OCI-M2 (cell line): ENCODE measurements around the gene TP53BP2.
A peak's percentile ranks its signal among the peaks of the same experiment; 100 is the strongest.

Source experiments
- DNase-seq: peaks from one replicate; lab custom pipeline; 2025; ENCODE audit not compliant: unreplicated experiment; lab: John Stamatoyannopoulos, UW

TP53BP2 gene

DNA sequence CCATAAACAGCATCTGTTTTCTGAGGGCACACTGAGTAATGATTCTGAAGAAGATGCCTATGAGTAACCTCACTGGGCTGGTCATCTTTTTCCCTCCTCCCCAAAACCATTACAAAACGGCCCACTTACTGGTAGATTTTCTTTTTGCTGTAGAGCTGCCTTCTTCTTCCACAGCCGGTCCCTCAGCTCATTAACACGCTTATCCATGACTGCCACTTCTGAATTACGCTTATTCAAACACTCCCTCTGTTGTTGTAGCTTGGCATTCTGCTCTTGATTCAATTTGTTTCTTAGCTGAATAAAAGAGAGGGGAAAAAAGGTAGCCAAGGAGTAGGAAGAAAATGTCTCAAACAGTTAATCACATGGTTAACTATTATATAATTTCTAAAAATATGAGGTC is 43.1 kb downstream of the TP53BP2 start:
- DNase-seq = no peak

- DNase-seq = no peak
Measured at GRCh38 chr1:223802032-223802431, 43.7 kb downstream of the TP53BP2 start.

GRCh38 chr1:223796210-223796609 is 49.5 kb downstream of the TP53BP2 start:
- DNase-seq = no peak

GRCh38 chr1:223794136-223794880 is 51.4 kb downstream of the TP53BP2 start:
- no peak for DNase-seq

DNA sequence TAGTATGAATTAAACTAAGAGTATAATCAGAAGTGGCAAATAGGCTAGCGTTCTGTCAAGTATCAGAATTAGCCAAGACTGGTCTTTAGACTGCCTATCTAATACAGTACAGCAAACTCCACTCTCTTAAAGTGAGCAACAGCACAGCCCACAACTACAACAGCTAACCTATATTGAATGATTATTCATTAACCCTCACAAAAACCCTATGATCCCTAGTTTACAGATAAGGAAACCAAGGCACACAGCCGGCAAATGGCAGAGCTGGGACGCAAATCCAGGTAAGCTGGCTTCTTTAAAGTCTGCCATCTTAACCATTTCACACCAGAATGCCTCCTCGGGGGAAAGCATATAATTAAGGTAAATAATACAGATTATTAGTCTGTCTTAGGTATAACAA is 52.0 kb downstream of the TP53BP2 start:
- DNase-seq = no peak

DNA sequence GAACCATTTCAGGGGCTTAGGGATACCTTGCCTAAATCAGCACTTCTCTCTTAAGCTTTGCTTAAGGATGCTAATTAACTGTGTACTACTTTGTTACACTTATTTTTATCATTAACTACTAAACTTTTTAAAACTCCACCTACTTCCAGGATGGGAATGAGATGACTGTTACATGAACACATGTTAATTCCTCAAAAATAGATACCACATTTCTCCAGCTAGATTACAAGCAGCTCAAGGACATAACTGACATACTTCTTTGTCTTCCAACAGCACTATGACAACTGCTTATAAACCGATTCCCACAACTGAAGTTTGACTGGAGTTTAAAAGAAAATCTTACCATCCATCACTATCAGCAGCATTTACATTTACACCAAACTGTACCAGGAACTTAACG is 53.7 kb downstream of the TP53BP2 start:
- no peak for DNase-seq

DNA sequence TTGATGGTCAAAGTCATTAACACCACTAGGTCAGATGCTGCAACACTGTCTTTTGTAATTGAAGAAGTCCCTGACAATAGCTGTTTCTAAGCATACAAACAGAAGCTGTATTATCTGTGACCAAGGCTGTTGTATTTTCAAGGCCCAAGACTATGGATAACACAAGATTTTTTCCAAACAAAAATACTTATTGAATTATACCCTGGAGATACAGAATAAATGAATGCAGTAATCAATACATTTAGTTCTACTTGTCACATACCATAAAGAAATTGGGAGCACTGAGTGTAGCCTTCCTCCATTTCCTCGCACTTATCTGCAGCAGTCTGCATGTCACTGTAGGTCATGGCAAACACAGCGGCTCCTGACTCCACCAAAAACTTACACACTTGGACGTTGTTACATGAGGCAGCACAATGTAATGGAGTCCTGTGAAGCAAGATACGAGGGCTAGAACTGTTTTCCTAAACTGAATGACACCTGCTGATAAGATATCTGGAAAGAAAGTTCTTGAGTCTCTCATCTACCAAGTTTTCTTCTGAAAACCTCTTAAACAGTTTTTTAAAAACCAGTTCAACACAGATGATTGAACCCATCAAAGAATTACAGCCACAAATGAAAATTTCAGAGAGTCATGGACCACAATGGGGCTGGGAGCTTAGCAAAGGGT is 56.9 kb downstream of the TP53BP2 start:
- DNase-seq = peak; percentile 43

DNA sequence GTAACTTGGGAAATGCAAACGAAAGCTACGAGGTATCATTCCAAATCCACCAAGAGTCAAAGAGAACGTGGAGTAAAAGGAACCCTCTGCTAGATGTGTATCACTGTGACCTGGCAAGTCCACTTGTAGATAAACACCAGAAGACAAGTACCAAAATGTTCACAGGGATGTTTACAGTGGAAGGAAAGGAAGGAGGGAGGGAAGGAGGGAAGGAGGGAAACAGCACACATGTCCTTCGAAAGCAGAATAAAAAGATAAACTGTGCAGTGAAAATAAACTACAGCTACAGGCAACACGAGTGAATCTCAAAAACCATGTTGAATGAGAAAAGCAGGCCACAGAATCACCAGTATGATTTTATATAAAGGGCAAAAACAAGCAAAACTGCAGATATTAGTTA is 59.9 kb downstream of the TP53BP2 start:
- DNase-seq = no peak

DNA sequence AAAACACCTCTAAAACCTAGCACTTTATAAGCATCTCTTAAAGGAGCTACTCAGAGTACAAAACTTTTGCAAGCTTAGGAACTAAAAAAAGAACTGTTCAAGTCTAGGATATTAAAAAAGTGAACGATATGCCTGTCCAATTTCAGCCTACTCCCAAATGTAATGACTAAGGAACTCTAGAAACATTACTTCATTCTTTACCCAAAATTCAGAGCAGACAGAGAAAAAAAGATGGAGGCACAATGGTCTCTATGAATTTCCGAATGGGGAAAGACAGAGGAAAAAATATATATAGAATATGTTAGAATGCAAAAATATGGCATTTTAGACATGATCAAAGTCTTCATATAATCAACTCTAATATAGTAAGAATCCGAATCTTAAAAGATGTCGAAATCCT is 61.2 kb downstream of the TP53BP2 start:
- no peak for DNase-seq

DNA sequence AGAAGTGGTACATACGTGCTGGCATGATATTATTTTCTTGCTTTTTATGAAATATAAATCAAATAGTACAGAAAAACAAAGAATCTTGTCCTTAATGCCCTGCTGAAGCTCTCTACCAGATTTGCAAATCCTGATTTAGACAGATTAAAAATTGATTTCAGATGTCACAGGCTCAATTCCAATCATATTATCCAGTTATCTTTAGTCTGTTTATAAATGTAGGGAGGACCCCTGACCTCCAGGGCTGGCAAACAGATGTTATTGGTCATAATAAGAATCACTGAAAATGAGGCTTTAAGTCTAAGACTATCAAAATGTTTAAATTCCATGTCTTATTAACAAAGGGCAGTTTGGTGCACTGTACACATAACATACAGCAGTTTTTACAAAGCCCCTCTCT is 62.1 kb downstream of the TP53BP2 start:
- no peak for DNase-seq

DNA sequence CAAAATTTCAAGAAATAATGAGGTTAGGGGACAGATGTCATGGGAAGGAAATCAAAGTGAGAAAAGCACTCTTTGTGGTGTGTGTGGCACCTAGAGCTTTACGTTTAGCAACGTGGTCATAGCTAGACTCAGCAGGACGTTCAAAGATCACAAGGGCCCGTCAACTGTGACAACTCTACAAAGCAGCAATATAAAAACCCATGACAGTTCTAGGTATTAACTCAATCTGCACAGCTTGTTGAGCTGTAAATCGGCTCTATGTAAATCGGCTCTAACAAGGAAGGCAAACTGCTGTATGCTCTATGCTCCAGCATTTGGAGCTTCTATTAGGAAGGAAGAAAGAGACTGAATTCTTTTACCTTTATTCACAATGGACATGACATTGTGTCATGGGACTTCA is 64.8 kb downstream of the TP53BP2 start:
- no peak for DNase-seq

DNA sequence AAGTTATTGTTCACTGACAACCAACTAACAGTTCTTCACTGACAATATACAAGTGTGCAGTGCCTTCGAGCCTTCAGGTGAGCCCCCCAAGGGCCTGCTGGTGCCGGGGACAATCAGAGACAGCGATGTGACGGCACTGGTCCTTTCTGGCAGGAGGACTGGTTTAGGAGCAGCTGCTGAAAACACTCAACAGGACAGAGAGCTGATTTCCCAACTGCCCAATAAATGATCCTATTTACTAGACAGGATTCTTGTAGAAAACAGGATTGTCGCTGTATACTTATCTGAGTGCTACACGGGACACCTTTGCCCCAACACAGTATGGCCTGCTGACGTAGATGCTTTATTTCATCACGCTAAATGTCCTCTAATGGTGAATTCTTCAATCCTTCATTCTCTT is 65.4 kb downstream of the TP53BP2 start:
- no peak for DNase-seq

DNA sequence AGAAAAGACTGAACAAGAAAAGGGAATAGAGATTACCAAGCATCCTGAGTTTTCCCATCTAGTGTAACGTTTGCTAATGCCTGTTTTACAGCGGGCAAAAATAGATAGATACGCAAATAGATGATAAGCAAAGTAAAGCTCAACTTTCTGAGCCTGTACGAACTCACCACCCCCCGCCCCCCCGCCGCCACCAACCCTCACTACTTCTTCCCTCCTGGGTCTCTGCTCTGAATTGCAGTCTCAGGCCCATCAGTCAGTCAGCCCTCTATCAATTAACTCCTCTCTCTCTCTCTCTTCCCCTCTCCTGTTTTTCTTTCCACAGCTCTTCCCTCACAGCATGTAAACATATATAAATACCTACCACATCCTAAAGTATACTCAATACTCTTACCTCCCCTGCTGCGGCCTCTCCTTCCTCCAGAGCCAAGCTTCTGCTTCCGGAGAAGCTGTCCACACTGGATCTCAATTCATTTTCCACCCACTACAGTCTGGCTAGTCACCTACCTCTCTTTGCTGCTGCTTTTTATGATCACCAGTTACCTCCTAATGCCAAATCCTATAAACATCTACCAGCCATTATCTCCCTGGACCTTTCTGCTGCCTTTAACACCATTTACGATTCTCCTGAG is 68.8 kb downstream of the TP53BP2 start:
- no peak for DNase-seq

- no peak for DNase-seq
Measured at GRCh38 chr1:223776075-223776814, 69.5 kb downstream of the TP53BP2 start.

DNA sequence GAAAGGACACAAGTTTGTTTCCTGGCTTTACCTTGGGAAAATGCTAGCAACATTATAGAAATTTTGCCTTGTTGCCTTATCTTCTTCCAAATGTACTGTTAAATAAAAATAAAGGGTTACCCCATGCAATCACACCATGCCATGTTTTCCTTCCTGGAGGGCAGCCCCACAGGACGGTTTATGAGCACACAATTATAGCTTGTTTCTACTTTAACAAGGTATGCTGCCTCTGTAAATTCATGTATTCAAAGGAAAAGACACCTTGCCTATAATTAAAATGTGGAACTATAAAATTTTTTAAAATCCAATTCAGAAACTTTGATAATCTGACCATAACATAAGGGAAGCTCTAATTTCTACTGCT is 70.1 kb downstream of the TP53BP2 start:
- no peak for DNase-seq

GRCh38 chr1:223775054-223775453 is 70.7 kb downstream of the TP53BP2 start:
- DNase-seq = no peak

- DNase-seq = no peak
Measured at GRCh38 chr1:223774134-223774814, 71.5 kb downstream of the TP53BP2 start.

DNA sequence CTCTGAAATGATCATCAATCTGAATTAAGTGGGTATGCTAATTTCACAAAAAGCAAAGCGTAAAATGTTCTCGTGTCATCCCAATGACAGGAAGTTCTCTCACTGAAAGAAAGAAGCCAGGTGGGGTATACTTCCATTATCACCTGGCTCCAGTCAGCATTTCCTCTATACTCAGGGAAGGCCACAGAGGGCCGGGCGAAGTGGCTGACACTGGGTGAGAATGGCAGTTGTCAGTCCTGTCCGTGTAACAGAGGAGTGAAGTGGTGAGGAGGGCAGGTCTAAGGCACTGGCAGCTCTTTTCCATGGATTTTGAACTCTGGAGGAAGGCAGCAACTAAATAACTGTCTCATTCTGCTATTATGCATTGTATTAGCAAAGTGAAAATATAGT is 73.0 kb downstream of the TP53BP2 start:
- no peak for DNase-seq

DNA sequence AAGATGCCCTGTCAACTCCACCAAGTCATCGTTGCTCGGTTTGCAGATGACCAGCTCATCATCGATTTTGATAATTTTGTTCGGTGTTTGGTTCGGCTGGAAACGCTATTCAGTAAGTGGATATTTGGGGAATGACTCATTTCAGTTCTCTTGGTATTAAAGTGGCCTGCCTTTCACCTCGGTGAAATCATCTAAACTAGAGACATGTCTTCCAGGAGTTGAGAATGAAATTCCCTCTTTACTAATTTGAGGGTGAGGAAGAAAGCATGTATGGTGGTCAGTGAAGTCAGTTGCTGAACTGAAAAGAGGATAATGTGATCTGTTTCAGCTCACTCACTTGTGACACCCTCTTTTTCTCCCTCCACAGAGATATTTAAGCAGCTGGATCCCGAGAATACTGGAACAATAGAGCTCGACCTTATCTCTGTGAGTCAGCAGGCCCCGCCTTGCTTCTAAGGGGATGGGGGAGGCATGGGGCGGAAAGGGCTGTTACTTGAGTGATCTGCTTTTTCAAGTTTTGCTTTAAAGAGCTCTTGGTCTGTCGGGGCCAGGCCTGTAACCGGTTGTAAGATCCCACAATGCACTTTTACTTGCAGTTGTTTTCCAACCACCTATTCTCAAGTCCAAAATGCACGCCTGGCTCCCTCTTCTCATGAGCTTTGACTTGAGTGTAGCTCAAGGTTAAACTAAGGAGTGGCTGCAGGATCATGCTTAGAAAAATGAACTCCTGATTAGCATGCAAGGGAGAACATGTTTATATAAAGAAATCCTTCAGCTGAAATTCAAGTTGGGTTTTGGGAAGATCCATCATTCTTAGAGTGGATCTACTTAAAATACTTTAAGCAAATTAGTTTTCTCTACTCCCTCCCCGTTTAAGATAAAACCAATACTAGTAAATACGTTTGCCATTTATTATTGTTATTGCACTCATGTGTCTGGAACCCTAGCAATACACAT is 73.7 kb downstream of the TP53BP2 start:
- DNase-seq = peak; percentile 23

- no peak for DNase-seq
Measured at GRCh38 chr1:223771469-223771813, 74.3 kb downstream of the TP53BP2 start.
